DLD1 (cell line): ENCODE results near the gene KAT6B.

Experiments
- in situ Hi-C: cut with HindIII; loops from 2 replicates; pipeline ENCODE4 v1.10.0; 2017; ENCODE audit warnings: low sequenced_read_pairs

The KAT6B gene

DNA sequence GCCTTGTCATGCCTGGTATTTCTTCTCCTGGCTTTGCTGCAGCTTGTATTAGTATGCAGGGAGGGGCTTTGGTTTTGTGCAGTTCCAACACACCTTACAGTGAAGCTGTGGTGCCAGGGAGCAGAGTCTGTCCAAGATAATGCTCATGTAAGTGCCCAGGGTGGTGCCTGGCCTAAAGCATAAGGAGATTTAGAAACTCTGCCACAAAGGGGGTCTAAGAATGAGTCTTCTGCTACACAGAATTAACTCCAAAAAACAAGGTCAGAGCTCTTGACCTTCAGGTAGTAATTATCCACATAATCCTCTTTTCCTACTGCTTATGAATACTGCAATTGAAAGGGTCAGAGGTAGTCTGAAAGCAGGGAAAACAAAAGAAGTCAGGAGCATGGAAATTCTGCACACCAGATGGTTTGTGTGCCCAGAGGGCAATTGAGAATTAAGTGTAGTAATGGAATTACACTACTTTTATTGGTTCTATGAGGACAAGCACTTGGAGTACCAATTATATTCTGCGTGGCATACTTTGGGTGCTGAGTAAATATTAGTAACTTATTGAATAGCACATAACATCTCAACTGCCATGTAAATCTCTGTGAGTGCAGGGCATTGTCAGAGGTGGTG, 121.5 kb downstream of the KAT6B start:
- in situ Hi-C loops = no loop called here

DNA sequence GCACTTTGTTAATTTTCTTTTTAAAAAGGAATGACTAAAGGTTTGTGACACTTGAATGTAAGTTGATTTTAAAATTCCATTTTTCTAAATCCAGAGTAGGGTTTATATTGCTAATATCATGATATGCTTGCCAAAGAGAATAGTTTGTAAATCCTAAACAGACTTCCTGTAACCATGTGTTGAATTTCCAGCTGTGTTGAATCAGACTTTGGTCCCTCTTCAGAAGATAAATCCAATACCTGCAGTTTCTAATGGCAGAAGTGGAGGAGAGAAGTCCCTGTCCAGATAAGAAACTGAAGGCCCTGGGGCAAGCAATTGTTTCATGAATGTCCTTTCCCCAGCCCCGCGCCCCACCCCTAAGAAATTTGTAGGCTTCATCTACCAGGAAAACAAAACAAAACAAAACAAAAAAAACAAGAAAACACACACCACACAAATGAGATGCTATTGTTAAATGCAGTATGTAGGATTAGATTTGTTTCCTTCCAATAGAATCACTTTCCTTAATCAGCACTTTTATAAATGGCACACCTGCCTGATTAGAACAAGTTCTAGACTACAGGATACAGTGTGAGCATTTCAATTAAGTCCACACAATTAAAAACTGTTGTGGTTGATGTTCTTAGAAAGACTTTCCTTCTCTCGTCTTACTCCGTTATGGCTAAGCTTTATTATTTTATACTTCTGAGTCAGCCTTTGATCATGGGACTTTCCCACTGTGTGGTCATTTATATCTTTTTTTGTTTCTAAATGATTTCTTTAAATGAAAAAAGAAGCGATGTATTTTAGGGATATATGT, 122.8 kb downstream of the KAT6B start:
- in situ Hi-C loops = no loop called here

DNA sequence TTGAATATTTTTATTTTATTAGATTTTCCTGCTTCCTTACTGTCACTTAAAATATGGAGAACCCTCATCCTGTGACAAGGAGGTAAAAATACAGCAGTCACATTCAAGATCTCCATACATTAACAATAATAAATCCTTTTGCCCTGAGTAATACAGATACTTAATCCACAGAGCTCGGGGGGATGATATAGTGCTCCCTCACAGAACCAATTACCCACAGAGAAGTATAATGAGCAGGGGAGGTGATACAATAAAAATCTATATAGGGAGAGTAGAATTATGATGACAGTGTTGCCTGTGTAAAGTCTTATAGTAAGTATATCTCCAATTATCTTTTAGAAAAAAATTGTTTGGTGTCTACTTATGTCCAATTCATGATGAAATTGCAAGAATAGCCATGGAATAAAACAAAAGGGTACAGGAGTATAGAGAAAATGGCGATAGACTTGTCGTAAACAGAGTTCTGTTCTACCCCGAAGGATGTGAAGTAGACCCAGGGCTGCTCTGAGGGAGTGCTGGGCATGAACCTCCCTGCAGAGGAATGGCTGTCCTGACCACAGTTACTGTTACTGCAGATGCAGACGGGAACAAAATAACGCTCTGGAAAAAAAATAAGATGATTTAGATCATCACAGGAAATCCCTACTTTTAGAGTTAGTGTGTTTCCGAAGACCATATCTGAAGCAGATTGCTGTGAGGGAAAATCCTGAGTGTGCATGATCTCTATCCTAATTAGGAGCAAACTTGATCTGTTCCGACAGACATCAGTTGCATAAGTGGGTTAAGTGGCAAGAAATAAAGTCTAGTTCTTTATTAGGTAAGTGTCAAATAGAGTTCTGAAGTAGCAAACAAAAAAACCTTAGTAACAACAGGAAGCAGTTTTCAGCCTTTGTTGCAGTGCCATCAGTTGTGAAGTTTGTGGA, 123.7 kb downstream of the KAT6B start:
- in situ Hi-C loops = no loop called here

- in situ Hi-C loops = no loop called here
Measured at GRCh38 chr10:74953214-74953613, 126.8 kb downstream of the KAT6B start.

DNA sequence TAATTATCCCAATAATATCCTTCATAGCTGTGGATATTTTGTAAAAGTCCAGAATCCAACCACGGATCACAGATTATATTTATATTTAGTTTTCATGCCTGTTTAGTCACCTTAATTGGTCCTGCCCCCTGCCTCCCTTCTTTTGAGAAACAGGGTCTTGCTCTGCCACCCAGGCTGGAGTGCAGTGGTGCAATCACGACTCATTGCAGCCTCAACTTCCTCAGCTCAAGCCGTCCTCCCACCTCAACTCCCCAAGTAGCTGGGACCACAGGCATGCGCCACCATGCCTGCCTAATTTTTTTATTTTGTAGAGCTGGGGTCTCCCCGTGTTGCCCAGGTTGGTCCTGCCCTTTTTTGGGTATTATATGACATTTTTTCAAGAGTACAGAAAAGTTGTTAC, 129.4 kb downstream of the KAT6B start:
- in situ Hi-C loops = no loop called here

- in situ Hi-C loops = no loop called here
Measured at GRCh38 chr10:74956555-74957111, 130.2 kb downstream of the KAT6B start.

DNA sequence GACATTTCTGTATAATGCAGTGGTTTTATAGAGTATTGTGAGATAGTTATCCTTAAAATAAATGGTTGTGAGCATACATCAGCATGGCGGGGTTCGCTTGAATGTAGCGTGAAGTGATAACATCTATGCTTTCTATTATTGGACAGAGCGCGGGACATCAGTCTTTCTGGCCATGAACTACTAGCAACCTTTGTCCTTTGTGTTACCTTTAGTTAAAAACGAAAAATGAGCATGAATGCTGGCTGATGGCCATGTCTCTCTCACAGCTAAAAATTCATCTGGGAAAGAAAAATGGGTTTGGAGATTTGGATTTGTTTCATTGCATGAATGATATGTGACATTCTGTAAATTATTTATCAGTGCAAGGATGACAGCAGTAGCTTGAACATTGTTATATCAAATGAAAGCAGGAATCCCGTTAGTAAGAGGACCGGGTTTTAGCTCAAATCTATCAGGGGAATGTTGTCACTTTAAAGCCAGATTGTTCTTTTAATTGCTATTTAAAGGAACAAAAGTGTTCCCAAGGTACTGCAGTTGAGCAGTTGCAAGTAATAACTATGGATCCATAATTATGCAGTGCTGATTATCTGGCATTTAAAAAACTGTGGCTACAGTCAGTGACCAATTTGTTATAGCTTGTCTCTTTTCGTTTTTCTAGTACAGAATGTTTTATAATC, 131.0 kb downstream of the KAT6B start:
- in situ Hi-C loops = no loop called here

DNA sequence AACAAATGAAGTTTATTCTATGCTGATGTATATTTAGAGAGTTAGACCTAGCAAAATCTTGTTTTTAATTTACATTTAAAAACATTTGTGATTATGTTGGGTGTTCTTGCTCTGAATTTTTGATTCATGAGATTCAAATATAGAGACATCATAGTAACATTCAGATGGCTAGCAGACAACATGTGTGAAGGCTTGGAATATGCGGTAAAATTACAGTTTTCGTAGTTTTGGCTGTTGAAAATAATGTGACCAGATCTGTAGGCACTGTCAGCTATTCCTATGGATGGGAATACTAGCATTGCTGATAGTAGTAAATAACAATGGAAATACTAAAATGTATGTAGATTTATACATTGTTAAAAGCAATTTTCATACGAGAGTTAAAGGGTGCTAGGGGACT, 131.9 kb downstream of the KAT6B start:
- in situ Hi-C loops = no loop called here

DNA sequence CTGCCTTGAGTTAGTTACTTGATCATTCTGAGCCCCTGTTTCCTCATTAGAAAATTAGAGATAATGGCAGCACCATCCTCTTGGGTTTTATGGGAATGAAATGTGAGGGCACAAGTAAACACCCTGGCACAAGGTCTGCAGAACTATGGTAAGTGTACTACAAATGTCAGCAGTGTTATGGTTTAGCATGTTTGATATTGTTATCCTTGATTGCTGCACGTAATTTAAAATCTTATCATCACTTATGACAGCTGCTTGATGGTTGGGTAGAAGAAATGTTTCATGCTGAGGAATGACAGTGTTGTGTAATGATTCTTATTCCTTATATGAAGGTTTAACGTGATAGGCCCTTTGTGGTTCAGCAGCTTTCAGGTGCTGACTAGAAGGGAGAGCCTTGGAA, 134.3 kb downstream of the KAT6B start:
- in situ Hi-C loops = no loop called here

GRCh38 chr10:74962517-74962916, 136.1 kb downstream of the KAT6B start:
- in situ Hi-C loops = no loop called here

DNA sequence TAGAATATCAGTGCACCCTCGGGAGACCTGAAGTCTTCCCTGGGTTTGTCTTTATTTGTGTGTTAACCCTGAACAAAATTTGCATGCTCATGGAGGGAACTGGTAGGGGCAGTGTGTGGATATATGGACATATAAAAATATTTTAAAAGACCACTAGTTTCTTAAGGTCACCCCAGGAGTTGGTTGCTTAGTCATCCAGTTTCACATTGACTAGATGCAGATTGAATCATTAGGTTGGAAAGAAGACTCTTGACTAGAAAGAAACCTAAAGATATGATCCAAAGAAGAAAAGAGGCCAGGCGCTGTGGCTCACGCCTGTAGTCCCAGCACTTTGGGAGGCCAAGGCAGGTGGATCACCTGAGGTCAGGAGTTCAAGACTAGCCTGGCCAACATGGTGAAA, 137.1 kb downstream of the KAT6B start:
- in situ Hi-C loops = no loop called here

DNA sequence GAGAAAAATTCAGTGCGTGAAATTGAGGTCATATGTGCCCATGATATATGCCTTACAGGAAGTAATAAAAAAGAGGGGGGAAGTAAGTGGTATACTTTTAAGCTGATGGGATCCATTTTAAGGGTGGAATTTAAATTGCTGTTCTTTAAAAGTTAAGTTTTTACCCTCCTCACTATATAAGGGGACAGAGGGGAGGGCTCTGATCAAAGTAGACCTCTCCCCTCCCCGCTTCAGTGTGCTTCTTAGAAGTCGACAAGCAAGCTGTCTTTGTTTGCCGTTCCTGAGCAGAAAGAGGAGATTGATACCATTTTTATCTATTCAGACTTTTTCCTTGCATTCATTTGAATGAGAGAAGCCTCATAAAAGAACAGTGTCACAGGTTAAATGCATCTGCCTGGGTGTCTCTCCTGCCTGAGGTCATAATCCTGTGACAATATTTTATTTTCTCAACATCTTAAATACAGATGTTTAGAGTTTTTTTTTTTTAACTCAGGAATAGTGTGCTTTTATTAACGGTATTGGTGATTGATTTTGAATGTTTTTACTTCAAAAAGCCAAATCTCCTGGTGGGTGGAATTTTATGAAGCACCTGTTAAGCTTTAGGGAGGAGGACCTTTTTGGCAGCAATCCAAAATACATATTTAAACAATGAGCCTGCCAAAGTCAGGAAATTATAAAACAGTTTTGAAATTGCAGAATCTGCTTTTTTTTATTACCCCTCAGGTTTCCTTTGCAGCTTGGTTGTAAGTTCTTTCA, 141.7 kb downstream of the KAT6B start:
- in situ Hi-C loops = no loop called here

DNA sequence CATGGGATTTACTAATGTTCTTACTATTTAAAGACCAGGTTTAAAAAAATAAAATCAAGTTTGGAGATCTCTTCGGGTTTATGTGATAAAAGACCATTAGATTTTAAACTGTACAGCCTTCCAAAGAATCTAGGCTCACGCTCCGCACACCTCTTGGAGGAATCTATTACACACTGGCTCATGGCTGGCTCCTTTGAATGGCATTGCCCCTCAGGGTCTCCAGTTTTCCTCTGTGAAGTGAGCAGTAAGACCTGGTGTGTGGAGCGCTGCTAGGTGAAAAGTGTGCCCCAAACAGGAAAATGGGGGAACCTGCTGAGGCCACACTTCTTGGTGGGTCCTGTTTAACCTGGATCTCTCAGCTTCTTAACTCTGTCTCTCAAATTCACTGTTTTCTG, 142.3 kb downstream of the KAT6B start:
- in situ Hi-C loops = no loop called here

DNA sequence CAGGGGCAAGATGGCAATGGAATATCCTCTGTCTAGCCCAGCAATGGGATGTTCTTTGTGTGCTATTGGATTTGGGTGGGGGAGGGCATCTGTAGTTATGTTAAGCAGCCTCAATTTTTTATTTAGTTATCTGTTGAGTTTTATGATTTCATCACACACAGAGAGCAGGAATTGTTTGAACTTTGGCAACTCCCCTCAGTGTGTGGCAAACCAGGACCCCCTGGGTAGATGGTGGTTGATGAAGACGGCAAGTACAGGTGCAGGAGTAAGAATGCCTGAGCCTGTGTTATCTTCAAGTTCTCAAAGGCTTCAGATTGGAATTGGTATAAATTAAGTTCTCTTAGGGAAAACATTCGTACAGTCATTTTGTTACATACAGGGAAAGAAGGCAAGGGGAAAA, 142.7 kb downstream of the KAT6B start:
- in situ Hi-C loops = no loop called here

DNA sequence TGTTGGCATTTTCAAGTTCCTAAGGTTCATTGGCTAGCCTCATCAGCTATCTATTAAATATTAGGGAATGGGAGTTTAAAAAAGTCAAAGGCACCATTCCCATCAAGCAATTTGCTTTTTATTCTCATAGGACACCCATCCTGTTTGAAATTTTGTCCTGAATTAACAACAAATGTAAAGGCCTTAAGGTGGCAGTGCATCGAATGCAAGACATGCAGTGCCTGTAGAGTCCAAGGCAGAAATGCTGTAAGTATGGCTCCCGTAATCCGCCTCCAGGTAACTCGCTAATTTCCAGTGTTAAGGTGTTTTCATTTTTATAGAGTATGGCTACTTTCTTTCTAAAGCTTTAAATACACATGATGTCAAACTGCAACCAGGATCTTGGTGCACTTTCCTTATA, 143.1 kb downstream of the KAT6B start:
- in situ Hi-C loops = no loop called here

- in situ Hi-C loops = no loop called here
Measured at GRCh38 chr10:74973741-74974392, 147.5 kb downstream of the KAT6B start.

DNA sequence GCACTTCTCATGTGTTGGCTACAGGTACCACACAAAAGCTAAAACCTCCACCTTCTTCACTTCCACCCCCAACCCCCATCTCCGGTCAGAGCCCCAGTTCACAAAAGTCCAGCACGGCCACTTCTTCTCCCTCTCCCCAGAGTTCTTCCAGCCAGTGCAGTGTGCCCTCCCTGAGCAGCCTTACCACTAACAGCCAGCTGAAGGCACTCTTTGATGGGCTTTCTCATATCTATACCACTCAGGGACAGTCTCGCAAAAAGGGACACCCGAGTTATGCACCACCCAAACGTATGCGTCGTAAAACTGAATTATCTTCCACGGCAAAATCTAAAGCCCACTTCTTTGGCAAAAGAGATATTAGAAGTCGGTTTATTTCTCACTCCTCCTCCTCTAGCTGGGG, 149.4 kb downstream of the KAT6B start:
- in situ Hi-C loops = no loop called here

- in situ Hi-C loops = no loop called here
Measured at GRCh38 chr10:74976565-74976964, 150.2 kb downstream of the KAT6B start.

DNA sequence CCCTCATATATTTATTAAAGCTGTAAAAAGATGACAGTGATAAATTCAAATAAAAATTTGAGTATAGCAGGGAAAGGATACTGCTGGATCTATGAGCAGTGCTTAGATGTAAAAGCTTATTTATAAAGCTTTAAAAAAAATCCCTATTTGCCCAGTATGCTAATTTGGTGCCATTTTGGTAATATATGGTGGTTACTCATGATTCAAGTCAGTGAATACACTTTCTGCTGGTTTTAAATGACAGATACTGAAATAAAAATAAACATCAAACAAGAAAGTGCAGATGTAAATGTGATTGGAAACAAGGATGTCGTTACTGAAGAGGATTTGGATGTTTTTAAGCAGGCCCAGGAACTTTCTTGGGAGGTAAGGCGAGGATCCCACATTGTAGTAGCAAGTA, 150.7 kb downstream of the KAT6B start:
- in situ Hi-C loops = no loop called here
